GM19023 (cell line): ENCODE measurements around the gene ASPG.

Experiments
- ATAC-seq: cut with Tn5 transposase; IDR thresholded peaks from one replicate; pipeline ENCODE4 v1.9.1; 2021; ENCODE audit warnings: mild to moderate bottlenecking, moderate library complexity; ENCODE audit not compliant: unreplicated experiment

ASPG gene

DNA sequence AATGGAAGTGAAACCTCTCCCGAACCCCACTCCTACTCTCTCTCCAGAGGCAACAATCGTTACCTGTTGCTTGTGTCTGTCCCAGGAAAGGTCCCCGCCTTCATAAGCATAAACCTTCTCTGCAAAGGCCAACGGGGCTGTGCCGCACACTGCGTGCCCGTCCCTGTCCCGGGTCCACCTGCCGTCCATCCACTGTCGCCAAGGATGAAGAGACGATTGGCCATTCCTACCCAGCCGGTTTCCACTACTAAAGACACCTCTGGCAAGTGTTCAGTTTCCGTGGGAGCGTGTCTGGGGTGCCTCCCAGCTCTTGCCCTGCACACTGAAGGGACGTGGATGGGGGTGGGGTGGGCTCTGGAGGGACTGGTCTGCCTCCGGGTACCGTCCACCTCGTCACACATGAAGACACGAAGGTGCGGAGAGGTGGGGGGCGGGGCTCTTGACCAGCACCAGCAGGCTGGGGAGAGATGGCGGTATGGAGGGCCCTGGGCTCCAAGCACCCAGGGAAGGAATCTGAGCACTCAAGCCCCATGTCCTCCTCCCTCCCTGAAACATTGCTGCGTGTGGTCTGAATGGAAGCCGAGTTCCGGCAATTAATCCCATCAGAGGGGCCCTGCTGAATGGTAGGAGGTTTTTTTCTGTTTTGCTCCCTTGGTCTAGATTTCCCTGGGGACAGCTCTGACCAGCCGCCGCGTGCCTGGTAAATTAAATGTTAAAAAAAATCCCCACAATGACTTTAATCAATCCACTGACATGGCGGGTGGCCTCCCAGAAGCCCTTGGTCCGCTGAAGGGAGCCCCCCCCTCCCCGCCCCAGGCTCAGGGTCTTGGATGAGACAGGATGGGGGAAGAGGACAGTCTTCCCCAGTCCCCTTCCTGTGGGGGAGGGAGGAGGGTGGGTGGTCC is 48.8 kb downstream of the ASPG start:
- no peak for ATAC-seq

GRCh38 chr14:104135121-104135903 is 49.8 kb downstream of the ASPG start:
- ATAC-seq: no peak

- ATAC-seq: no peak
These were observed 50.5 kb downstream of the ASPG start for GRCh38 chr14:104135904-104136471.

DNA sequence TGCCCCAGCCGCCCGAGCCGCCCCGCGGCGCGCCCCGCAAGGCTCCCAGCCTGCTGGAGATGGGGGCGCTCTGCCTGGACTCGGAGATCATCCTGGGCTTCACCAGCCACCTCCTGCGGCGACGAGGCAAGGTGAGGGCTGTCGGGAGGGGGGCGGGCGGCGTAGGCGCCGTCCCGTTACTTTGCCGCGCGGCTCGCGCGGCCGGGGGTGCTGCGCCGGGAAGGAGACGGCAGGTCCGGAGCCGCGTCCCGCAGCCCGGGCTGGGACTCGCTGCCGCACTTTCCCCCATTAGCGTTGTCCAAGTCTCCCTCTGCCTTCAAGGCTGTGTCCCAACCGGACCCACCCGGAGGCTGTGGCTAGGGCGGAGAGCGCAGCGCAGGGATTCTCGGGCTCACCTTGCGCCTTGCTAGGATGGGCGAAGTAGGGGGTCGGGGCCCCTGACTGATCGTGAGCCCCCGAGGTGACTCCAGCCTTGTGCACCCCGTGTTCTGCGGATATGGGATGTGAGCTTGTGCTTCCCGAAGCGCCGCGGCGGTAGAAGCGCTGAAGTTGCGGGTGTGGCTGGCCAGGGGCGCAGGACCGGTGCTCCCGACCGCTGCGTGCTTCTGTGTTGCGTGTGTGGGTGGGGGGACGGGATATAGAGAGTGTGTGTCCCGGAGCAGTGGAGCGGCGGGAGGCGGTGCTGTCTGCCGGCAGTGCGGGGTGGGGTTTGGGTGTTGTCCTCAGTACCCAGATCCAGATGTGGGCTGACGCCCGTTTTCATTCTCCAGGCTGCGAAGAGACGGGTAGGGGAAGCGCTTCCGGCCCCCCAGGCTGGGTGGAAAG is 51.2 kb downstream of the ASPG start:
- ATAC-seq: no peak

DNA sequence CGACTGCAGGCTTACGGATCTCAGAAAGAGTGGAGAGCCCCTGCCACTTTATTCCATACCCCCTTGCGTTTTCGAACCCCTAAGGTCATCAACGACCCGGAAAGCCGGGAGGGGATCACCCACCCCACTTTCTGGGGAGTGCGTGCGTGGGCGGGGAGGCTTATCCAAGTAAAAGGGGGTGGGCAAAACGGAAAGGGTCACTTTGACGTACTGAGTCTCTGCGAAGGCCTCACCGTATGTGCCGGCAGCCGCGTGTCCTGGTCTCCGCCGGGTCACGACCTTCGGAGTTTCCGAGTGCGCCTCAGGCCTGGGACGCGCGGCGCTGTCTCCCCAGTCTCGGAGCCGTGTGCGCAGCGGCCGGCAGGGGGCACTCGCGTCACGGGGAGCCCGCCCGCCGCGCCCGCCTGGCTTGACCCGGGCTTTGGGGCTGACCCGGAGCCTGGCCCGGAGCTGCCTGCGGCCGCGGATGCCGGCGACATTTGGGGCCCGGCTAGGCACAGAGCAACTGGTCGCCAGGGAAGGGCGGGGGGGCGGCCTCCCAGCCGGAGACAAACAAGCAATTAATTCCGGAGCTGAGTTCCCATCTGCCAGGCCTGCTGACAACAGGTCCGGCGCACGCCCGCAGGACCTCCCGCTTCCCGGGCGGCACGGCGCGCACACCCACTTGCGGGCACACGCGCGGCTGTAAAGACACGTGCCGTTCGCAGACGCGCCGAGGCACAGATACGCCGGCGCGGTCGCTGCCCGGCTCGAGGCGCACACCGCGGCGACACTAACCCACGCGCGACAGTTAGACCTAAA is 52.0 kb downstream of the ASPG start:
- ATAC-seq: no peak

GRCh38 chr14:104138098-104138717 is 52.7 kb downstream of the ASPG start, which contains the start of gene KIF26A:
KIF26A (plus strand) TSS chr14:104138587; CDS start chr14:104138723, 136 bp downstream.
- no peak for ATAC-seq

DNA sequence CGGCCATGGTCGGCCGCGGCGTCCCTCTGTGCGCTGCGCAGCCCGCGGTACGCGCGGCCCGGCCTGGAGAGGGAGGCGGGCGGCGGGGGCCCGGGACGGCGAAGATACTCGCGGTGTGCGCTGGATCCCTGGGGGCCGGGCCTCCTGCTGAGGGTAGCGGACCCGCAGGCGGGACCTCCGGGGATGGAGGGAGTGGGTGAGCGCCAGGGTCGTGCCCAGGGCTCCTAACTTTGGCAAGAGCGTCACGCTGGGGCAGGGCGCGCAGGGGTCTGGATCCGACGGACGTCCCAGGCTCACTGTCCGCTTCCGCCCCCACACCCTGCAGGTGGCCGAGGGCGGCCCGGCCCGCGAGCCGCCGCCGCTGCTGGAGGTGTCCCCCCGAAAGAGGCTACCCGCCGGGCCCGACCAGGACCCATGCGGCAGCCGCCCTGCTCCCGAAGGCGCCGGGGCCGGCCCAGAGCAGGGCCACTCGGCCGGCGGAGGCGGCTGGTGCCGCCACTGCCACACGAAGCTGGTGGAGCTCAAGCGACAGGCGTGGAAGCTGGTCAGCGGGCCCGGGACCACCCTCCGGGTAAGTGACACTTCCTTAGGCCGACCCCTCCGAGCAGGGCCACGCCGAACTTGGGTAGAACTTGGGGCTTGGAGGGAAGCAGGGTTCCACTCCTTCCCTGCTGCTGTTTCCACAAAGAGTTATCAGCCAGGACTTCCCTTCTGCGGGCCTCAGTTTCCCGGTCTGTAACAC is 53.4 kb downstream of the ASPG start:
- ATAC-seq: no peak

GRCh38 chr14:104139460-104140212 is 54.1 kb downstream of the ASPG start:
- no peak for ATAC-seq

GRCh38 chr14:104140213-104140462 is 54.6 kb downstream of the ASPG start:
- no peak for ATAC-seq

DNA sequence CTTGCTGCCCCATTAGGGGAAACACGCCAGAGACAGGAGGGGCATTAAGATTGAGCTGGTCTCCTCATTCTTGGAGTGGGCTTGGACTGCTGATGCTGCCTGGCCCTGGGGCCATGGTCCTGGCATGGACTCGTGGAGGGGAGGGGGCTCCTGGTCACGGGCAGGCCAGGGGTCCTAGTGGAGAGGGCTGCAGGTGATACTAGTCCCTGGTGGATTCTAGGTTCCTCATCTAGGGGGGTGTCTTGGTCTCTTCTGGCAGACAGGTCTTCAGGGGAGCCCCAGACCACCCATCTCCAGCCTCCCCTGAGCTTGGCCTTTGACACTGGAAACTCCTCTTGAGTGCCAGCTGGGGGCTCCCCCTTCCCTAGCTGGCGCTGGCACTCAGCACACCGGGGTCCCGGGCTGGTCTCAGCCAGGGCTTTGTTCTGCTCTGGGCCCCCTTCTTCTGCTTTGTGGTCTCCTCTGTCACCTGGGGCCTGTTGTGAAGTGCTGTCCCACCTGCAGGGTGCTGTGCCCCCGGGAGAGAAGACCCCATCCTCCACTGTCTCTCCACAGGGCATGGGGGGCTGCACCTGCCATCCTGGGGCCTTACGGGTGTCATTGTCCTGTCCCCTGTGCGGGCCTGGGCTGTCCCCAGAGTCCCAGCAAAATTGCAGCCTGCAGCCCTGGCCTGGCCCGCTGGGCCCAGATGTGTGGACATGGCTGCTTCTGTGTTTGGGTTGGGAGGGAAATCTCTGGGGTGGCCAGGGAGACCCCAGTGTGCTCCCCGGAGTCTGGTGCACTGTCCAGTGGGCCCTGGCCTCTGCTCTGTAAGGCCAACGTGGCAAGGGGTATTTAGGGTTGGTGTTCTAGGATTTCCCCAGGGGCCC is 55.2 kb downstream of the ASPG start:
- ATAC-seq: no peak

GRCh38 chr14:104141621-104142091 is 56.2 kb downstream of the ASPG start:
- no peak for ATAC-seq

GRCh38 chr14:104142136-104142945 is 56.8 kb downstream of the ASPG start:
- ATAC-seq: no peak

- no peak for ATAC-seq
These were observed 57.5 kb downstream of the ASPG start for GRCh38 chr14:104142946-104143470.

DNA sequence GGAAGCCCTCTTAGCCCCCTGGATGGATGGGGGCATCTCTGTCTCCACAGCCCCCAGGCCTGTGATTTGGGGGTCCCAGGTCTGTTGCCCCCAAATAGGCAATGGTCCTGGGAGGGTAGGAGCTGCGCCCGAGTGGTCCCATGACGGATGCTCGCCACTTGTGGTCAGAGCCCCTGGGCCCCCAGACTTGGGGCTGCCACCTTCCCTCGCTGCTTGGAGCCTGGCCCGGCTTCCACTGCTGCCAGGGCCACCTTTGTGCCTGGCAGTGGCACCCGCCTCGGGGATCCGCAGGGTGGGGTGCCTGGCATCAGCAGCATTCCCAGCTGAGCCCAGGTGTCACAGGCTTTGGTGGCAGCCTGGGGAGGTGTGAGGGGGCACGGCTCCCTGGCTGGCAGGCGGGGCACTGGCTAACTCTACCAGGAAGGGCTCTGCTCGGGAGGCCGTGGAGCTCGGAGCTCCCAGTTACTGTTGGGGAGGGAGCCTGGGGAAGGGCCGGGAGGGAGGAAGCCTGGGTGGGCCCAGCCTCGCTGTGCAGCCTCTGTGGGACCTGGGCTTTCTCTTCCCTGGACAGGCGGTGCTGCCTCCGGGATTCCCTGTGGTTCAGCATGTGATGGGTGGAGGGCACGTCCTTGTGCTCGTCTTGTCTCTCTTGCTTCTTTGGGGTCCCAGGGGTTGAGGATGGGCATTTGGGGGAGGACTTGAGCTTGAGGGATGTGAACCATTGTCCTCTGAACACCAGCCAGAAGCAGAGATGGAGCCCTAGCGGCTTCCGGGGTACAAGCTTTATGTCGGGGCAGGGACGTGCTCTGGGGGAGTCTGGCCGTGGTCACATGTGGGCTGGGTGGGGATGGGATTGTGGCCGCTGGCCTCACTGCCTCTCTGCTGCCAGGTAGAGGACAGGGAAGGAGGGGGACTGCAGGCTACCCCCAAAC is 58.3 kb downstream of the ASPG start:
- no peak for ATAC-seq

- no peak for ATAC-seq
These were observed 58.9 kb downstream of the ASPG start for GRCh38 chr14:104144453-104144790.
